Suppressor macrophage treated with lipopolysaccharide for 4 hours (primary cell): Measurements from ENCODE around the gene WDFY2.
A peak's percentile ranks its signal among the peaks of the same experiment; 100 is the strongest.

ENCODE experiments used
- DNase-seq: peaks from one replicate; pipeline ENCODE4 v3.0.0-alpha.2; 2020

WDFY2 gene

DNA sequence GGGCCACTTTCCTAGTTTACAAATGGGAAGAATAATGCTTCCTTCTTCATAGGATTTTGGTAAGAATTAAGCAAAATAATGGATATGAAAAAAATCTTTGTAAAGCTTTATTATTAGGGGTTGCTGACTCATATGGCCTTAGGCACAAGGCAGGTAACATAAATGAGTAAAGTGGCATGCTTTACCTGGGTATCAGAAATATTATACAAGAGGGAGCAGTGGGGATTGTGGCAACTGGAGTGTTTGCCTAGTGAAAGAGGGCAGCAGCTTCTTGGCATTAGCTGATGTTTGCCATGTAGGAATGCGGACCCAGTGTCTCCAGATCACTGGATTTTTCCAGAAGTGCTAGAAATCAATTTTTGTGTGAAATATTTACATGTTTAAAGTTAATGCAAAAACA, 19.5 kb downstream of the WDFY2 start:
- DNase-seq, result no peak

DNA sequence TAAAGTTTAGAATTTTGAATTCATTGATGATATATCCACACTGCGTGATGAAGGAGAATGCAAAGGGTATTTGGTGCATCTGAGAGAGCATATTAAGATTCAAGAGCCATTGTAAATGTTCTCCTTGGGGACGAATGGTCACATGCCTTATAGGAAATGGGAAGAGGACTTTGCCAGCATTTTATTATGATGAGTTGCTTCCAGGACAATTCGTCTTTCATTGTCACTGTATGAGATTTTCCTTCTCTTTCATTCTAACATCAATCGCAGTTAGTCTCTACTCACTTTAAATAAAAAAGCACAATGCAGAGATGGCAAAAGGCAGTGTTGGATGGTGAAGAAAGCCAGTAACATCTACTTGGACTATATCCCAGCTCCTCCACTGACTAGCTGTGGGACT, 21.4 kb downstream of the WDFY2 start:
- DNase-seq, result no peak

DNA sequence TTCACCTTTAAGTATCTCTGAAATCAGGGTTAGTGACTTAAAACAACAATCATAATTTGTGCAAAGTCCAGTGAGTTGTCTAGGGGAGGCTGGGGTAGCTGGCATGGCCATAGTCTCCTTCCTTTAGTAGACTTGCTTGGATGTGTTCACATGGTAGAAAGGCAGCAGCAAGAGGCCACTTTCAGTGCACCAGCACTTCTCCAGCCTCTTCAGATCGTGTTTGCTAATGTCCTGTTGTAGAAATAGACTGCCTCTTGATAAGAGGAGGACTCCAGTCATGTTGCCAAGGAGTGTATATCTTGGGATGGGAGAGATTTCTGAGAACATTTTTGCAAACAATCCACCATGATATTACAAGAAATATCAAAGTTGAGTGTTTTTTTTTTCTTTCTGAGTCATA, 22.9 kb downstream of the WDFY2 start:
- DNase-seq, result no peak

DNA sequence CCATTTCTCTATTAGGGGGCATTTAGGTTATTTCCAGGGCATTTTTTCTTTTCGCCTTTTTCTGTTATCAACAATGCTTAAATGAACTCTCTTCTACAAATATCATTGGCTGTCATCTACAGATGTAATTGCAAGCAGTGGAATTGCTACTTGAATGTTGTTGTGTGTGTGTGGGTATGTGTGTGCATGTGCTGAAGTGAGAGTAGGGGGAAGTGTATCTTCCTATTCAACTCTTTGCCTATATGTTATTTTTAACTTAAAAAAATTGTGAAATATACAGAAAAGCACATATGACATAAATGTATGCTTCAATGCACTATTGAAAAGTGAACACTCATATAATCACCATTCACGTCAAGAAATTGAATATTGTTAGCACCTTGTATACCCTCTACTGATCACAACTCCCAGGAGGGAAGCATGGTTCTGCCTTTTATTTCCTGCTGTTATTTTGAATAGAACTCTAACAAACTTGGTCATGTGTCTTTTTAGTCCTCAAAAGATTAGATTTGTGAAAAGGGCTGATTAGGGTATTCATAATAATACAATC, 24.7 kb downstream of the WDFY2 start:
- DNase-seq, result no peak

DNA sequence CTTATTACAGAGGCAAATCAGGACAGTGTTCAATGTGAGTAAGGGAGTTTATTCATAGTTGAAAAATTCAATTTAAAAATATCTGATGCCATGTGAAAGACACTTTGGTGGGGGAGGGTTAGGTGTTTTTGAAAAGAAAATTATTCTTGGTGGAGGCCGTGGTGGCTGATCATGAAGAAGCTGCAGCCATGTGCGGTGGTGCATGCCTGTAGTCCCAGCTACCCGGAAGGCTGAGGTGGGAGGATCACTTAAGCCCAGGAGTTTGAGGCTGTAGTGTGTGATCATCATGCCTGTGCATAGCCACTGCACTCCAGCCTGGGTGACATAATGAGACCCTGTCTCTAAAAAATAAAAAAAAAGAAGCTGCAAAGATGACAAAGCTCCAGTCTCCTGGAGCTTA, 28.6 kb downstream of the WDFY2 start:
- no peak for DNase-seq

DNA sequence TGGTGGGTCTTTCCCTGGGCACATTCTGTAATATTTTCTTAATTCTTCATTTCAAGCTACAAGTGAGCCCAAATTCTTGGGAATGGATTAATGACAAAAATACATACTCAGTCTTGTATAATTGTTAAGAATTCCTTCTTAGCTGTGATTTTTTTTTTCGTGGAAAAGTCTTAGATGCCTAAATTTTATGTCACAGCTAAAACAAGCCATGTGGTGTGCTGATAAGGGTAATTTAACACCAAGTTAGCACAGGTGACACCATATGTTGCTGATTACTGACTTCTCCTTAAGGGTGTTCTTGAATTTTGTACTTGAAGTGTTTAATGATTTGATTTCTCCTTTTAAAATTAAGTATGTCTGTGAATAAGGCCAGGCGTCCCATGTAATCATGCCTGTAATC, 29.3 kb downstream of the WDFY2 start:
- DNase-seq, result no peak

DNA sequence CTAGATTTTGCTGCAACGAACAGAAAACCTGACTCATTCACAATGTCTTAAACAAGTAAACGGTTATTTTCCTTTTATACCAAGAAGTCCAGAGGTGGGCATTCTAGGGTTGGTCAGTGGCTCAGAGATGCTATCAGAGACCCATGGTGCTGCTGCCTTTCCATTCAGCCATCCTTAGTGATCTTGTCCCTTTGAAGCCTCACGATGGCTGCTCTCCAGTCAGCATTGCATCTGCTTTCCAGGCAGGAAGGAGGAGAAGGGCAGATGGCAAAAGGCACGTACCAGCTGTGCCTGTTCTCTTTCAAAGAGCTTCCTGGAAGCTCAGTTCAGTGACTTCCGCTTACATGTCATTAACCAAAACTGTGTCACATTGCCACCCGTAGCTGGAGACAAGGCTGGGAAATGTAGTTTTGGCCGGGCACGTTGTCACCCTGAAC, 30.1 kb downstream of the WDFY2 start:
- peak; percentile 77 for DNase-seq

DNA sequence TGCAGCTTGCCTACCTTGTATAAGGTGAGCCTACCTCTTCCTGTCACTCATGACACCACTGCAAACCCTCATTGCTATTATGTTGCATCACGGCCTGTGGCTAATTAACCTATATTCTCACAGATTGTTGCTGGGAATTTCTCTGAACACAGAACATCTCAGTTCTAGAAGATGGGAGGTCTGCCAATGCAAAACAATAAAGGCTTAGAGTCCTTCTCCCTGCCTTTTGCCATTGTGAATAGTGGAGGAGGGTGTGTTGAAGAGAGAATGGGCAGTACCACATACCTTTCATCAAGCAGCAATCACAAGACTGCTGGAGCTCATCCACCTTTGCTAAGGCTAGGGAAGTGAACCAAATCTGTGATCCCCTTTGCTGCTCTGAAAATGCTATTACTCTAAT, 34.4 kb downstream of the WDFY2 start:
- no peak for DNase-seq

DNA sequence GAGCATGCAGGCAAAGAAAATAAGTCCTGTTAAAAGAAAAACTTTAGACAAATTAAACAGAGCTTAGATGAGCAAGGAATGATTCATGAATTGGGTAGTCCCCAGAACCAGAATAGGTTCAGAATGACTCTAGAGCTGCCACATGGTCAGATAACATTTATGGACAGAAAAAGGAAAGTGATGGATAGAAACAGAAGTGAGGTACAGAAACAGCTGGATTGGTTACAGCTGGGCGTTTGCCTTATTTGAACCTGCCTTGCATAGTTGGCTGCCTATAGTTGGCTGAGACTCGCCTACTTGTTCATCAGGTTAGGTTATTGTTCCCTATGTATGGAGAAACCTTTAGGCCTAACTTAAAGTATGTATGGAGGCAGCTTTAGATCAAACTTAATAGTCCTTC, 35.4 kb downstream of the WDFY2 start:
- DNase-seq, result peak; percentile 69

DNA sequence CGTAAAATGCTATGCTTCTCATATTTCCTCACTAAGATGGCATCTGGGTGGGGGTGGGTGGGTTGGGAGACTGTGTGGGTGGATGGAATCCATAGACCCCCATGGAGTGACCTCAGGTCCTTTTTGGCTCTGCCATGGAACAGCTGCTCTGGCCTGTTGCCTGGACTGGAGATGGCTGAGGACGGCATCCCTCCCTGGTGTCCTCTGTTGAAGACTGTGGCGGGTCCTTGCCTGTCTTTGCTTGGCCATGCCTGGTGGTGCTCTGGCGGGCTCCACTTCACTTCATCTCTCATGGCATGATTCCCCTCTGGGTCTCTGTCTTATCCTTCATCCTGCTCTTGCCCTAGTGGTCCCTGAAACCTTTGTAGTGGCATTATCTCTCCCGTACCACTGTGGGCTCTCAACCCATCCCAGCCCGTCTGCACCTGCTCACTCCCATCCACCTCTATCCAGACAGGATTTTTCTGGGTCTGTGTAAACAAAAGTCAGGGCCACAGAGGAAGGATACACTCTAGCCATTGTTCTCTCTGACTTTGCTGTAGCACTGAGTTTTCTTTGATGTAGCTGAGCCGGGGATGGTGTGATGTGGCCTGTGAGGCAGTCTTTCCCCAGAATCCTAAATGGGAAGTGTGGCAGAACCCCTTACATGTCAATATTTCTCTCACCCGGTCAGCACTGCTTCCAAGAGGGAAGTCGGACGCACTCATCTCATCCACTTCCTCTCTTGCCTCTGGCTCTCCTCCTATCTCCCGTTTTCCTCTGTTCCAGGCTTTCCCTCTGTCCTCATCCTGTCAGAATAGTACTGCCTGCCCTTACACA, 36.1 kb downstream of the WDFY2 start:
- DNase-seq, result peak; percentile 58

DNA sequence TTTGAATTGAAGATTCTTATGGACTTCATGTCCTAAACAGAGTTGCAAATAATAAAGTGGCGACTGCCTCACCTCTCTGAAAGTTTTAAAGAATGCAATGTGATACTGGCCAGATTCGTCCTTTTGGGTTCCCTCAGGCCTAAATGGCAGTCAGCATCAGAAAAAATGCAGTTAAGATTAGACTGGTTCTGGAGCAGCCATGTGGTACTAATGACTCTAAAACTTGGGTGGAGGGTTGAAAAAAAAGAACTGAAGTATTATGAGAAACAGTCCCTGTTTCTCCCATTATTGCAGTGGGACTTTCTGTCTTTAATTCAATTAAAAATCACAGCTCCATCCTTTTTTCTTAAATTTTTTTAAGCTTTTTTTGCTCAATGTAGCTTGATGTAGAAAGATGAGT, 37.3 kb downstream of the WDFY2 start:
- DNase-seq, result no peak

DNA sequence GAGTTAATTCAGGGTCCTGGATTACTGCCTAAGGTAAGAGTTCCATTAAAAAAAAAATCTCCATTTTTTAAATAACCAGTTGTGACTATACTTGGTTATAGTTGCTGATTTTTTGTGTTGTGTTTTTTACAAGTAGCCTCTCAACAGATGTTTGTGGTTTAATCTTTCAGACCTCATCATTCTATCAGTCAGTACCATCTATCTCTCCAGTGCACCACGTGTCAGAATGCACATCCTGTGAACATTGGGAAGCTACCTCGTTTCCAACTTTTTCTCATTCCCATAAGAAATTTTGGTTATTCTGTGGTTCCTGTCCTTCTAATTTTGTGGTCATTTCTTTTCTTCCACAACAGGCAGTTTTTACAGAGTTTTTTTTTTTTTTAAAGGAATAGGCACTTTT, 39.2 kb downstream of the WDFY2 start:
- no peak for DNase-seq

DNA sequence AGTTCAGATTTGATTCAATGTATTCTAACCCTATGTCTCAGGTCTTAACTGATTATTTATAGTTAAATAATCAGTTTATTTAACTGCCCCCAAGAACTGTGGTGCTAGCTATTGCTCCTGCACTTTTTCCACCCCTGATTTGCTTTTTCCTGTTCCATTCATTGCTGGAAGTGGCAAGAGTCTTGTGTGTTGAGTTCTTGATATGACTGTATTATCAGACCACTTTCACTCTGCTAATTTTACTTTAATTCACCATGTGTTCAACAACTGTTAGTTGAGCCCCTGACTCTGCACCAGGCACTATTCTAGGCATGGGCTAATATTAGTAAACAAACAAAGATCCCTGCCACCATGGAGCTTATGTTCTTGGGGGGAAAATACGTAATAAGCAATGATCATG, 39.9 kb downstream of the WDFY2 start:
- DNase-seq, result no peak

DNA sequence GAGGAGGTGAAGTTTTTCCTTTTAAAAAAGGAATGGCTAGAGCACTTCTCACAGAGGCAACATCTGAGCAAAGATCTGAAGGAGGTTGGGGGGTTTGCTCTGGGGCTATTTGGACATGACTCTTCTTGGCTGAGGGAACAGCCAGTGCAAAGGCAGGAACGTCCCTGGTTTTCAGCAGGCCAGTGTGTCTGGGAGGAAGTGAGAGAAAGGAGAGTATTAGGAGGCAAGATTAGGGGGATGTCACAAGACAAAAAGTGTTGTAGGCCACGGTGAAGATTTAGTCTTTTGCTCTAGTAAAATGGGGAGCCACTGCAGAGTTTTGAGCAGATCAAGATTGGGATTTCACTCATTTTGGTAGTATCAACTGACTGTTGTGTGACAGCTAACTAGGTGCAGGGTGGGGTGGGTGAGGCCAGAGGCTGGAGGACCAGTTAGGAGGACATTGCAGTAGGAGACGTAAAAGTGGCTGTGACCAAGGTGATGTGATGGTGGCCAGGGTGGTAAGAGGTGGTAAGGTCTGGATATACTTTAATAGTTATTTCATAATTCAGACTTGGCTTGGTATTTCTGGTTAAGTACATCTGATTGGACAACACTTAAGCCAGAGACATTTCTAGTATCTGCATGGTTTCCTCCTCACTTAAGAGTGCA, 40.6 kb downstream of the WDFY2 start:
- DNase-seq, result no peak

DNA sequence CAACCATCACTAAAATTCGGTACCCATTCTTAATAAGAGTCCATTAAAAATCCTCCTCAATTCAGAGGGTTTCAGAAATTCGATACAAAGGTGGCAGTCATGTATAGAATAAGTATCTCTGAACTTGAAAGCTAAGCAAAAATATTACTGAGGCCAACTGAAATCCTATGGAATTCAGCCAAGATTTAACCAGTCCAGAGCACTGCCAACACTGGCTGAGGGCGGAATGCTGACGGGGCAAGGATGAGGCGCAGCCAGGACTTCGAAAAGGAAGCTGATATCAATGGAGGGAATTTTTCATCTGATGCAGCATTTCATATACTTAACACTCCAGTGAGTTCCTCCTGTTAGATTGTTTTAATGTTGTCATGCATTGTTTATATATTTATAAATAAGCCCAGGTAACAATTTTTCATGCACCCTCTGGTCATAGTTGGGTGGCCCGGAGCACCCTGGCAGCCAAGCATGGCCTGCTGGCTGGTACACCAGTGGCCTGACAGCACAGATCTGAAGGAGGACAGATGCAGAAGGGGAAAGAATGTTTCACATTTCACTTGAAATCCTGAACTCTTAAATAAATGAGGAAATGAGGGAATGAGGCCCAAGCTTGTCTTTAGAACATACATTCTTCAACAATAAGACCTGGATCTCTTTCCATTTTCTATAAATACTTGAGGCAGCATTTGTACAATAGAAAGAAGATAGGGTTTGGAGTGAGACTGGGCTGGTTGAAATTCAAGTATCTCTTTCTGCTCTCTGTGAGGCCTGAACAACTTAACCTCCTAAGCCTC, 41.5 kb downstream of the WDFY2 start:
- DNase-seq, result no peak

DNA sequence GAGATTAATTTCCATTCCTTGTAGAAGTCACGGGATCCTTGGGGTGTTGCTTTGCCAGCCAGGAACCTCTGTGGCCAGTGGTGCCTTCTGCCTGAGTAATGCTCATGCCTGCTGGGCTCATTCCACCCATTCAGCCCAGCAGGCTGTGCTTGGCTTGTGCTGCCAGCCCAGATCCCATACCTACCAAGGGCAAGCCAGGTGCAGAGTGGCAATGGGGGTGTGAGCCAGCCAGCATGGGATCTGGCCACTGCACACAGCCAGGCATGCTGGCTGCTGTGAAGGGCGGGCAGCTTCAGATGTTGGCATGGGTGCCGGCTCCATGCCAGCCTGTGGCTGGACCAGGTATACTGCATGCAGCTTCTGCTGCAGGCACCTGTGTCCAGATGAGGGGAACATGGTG, 42.5 kb downstream of the WDFY2 start:
- DNase-seq, result no peak

DNA sequence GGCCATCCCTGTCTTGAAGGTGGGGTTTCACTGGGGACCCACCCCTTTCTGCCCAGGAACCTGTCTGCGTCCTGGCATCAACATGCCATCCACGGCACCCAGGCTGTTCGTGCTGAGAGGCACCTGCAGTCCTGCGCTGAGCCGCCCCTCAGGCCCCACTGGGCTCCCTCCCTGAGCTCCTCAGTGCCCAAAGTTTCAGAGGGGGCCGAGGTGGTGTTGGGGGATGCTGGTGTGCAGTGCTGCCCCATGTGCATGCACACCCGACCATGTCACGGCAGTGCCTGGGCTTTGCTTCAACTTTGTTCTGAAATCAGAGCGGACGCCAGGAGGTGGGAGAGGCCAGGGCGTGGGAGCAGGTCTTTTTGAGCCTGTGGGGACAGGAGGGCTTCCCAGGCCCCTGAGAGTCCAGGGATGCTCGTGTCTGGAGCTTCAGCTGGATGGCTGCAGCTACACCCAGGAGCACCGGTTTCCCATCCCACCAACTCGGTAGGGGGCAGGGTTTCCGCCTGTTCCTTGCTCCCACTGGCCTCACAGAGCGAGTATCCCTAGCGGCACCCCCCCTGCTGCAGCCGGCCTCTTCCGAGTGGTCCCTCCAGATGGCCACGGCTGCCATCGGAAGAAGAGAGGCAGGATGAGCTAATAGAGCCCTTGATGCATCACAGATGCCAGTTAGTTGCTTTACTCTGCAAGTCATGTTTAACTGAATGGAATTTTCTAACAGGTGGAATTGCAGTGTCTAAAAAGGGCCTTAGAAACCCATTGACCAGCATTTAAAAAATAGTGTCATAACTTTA, 44.0 kb downstream of the WDFY2 start:
- no peak for DNase-seq

DNA sequence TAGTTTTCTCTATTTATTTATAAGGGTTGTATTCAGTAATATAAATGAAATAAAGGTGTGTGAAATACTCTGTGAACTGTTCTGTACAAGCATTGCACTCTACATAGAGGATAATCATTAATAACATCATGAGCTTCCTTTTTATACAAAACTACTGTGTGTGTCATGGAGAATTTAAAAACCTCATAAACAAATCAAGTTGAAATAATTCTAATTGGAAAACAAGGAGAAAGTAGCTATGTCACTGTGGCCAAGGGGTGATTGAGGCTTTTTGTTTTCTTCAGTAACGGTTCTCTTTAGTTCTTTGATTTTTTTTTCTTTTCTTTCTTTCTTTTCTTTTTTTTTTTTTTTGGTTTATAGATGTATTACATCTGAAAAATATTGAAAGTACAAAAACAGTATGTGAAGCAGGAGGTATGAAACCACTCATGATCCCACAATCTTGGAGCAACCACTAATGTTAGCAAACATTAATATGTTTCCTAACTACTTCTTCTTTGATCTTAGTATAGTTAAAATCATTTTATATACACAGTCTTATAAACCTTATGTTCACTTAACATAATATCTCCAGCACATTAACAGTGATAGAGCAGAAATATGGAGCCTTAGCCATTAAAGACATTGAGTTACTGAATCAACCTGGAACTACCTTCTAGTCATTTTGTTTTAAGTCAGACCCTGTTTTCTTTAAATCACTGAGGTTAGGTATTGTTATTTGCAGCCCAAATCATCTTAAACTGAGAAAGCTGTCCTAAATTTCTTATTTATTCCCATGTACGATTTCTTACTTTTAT, 45.4 kb downstream of the WDFY2 start:
- DNase-seq, result no peak

DNA sequence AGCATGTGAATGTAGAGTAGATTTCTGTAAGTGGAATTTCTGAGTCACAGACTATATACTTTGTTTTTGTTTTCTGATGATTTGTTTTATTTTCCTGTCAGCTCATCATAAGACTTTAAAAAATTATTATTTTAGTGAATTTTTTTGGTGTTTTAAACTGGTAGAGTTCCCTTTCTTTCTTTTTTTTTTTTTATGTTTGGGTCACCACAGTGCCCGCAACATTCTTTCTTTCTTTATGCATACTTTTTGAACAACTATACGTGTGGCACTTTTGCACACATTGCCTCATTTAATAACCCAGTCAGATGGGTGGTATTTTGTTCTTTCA, 46.0 kb downstream of the WDFY2 start:
- no peak for DNase-seq

DNA sequence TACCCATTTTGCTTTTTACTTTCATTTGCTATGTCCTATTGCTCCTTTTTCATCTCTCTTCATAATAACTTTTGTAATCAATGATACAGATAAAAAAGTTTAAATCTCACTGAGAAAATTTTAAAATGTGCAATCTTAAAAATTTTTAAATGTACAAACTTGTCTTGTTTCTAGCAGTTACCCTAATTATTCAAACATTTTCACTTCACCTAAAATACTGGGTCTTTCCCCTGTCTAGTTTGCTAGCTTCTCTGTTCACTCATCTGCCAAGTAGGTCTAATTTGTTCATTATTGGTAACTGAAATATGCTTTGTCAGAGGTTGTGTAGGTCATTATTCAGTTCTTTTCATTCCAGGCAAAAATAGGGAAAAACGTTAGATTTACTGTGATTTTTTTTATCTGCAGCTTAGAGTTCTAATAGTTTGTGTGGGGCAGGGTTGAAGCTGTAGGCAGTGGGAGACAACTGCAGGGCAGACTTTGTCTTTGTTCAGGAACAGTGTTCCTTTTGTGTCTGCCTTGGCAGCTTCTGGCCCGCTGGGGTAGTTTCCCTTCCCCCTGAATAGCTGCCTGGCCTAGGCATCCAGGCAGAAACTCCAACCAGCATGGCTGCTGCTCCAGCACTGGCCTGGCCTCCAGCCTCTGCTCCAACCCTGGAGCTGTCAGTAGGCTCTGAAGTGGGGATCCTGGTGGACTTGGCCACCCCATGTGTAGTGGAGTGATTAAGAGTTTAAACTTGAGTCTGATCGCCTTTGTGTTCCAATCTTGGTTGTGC, 48.5 kb downstream of the WDFY2 start:
- no peak for DNase-seq
